K562 (cell line): ENCODE data around the gene PSMA6. TPM values are rescaled to one million over a fixed set of nuclear protein-coding genes. Genes with fewer than 3 reads are reported as not detected.

ENCODE experiments used
- BRF2 ChIP-seq: IDR thresholded peaks from 3 replicates; pipeline ENCODE4 v1.6.1; 2011; ENCODE audit warnings: borderline replicate concordance, mild to moderate bottlenecking; ENCODE audit not compliant: insufficient read length, insufficient read depth
- EP400 ChIP-seq: fragments of 450-650 bp; IDR thresholded peaks from 2 replicates; pipeline ENCODE4 v1.6.1; 2017; ENCODE audit warnings: antibody characterized with exemption, mild to moderate bottlenecking, moderate library complexity
- FUS ChIP-seq: fragments of 200-400 bp; formaldehyde crosslinking; optimal IDR thresholded peaks from 2 replicates; pipeline ENCODE3; 2017; ENCODE audit warnings: low read depth, low read length
- HBP1 ChIP-seq: fragments of 450-650 bp; formaldehyde crosslinking; IDR thresholded peaks from 2 replicates; pipeline ENCODE4 v1.4.0; 2022; ENCODE audit warnings: missing genetic modification characterization
- HMGXB4 ChIP-seq: sonication (generic); formaldehyde crosslinking; IDR thresholded peaks from 2 replicates; pipeline ENCODE4 v1.8.1; 2023; ENCODE audit warnings: mild to moderate bottlenecking, missing genetic modification reagents
- KLF1 ChIP-seq: fragments of 450-650 bp; IDR thresholded peaks from 2 replicates; pipeline ENCODE4 v1.6.1; 2016; ENCODE audit warnings: missing genetic modification characterization, missing compliant biosample characterization
- MED1 ChIP-seq: sonication (generic); formaldehyde crosslinking; IDR thresholded peaks from 2 replicates; pipeline ENCODE4 v1.8.1; 2023; ENCODE audit warnings: missing genetic modification reagents, borderline replicate concordance
- MTA2 ChIP-seq: fragments of 450-650 bp; IDR thresholded peaks from 2 replicates; pipeline ENCODE4 v1.6.1; 2016; ENCODE audit warnings: low read depth
- NFIC ChIP-seq: fragments of 450-650 bp; IDR thresholded peaks from 2 replicates; pipeline ENCODE4 v1.6.1; 2017; ENCODE audit warnings: mild to moderate bottlenecking, inconsistent platforms
- POLR2H ChIP-seq: IDR thresholded peaks from 2 replicates; pipeline ENCODE4 v1.6.1; 2016; ENCODE audit warnings: missing genetic modification characterization, low read depth, mild to moderate bottlenecking, control low read depth, missing compliant biosample characterization, moderate library complexity
- POLR3A ChIP-seq: IDR thresholded peaks from 2 replicates; pipeline ENCODE4 v1.6.1; 2011; ENCODE audit warnings: borderline replicate concordance, mild to moderate bottlenecking, moderate library complexity; ENCODE audit not compliant: insufficient read length, insufficient read depth; ENCODE audit errors: extremely low read depth
- WHSC1 ChIP-seq: IDR thresholded peaks from one replicate; pipeline ENCODE4 v1.6.1; 2012; ENCODE audit warnings: low read length, control low read depth, inconsistent platforms
- ZBTB1 ChIP-seq: sonication (generic); formaldehyde crosslinking; IDR thresholded peaks from 2 replicates; pipeline ENCODE4 v1.8.1; 2023; ENCODE audit warnings: missing genetic modification reagents, low read depth, mild to moderate bottlenecking, borderline replicate concordance
- ZBTB26 ChIP-seq: fragments of 450-650 bp; formaldehyde crosslinking; IDR thresholded peaks from 2 replicates; pipeline ENCODE4 v1.4.0; 2022; ENCODE audit warnings: missing genetic modification characterization
- ZBTB7A ChIP-seq: IDR thresholded peaks from 2 replicates; pipeline ENCODE4 v1.6.1; 2011; ENCODE audit warnings: low read depth, mild to moderate bottlenecking, low read length, moderate library complexity, borderline replicate concordance; ENCODE audit not compliant: control insufficient read depth
- ZNF23 ChIP-seq: fragments of 250-450 bp; sonication (Bioruptor Pico); IDR thresholded peaks from 2 replicates; pipeline ENCODE4 v1.4.0; 2020; ENCODE audit warnings: mild to moderate bottlenecking
- ZNF263 ChIP-seq: sonication (generic); formaldehyde crosslinking; IDR thresholded peaks from 2 replicates; pipeline ENCODE4 v1.8.0; 2022; ENCODE audit warnings: mild to moderate bottlenecking, missing genetic modification reagents, borderline replicate concordance
- polyA plus RNA-seq, 8 experiments: library from polyadenylated mRNA; depleted of rRNA in 4 of 8; stranded (reverse) in 5 of 8; unstranded in 3 of 8; fragments of >200 nt; fragmentation: Nextera tagmentation in 2 of 8; fragmentation: Illumina TruSeq in 1 of 8; extraction: Ambion mirVana in 2 of 8; extraction: Trizol in 1 of 8; gene quantifications; 2 replicates each; pipeline versions ENCODE4 v1.2.1 to v1.2.3, GENCODE V29; 2011 to 2014; ENCODE audit warnings: inconsistent platforms in 1 of 8, missing spikeins in 1 of 8
- total RNA-seq, 7 experiments: library from RNA; depleted of rRNA in 6 of 7; stranded (reverse); fragments of >200 nt in 6 of 7; fragmentation: Illumina TruSeq in 2 of 7; extraction: Trizol in 2 of 7; gene quantifications; 2 replicates each; pipeline versions ENCODE4 v1.2.1 to v1.2.3, GENCODE V29; 2011 to 2021; ENCODE audit warnings: low replicate concordance in 1 of 7

PSMA6 gene
- total and polyA plus RNA-seq, 9 of the 15 experiments (the other 6 are each of a cell fraction or from before 2014, with no cell fraction given) = 210 to 952 (median 288) TPM

GRCh38 chr14:35336494-35337268, 44.5 kb downstream of the PSMA6 start (continued):
- TF ChIP-seq HMGXB4 (CRISPR knock-in tag) (no peak), KLF1 (tag) (no peak), HBP1 (no peak), WHSC1 (no peak), BRF2 (no peak), POLR2H (tag) (no peak), ZBTB7A (peak; percentile 46; the same call in 1 of the 2 replicates), ZBTB26 (no peak), POLR3A (no peak), MED1 (CRISPR knock-in tag) (no peak), ZNF263 (CRISPR knock-in tag) (no peak), FUS (no peak), ZBTB1 (CRISPR knock-in tag) (no peak), EP400 (peak; percentile 45; the same call in 1 of the 2 replicates), ZNF23 (CRISPR knock-in tag) (no peak), NFIC (peak; percentile 73), MTA2 (no peak; the same call in 1 of the 2 replicates)
